ENCODE data around the gene RAB13. TPM values are rescaled to one million over a fixed set of nuclear protein-coding genes. Genes with fewer than 3 reads are reported as not detected.

Gene RAB13
- total and polyA plus RNA-seq, 2 of the 13 experiments (the other 11 are each of a cell fraction or from before 2014, with no cell fraction given), result 15.9 to 24.7 TPM

- TF ChIP-seq HIVEP1 (CRISPR knock-in tag; IDR thresholded peaks at IDR 0.05) (peak; percentile 8; the same call in 1 of the 2 replicates), SPEN (CRISPR knock-in tag; IDR thresholded peaks at IDR 0.05; ENCODE audit: low read depth) (peak; percentile 7; the same call in 1 of the 2 replicates), GATA4 (IDR thresholded peaks at IDR 0.05; ENCODE audit: borderline replicate concordance, low read depth) (no peak), HNRNPK (IDR thresholded peaks at IDR 0.05; ENCODE audit: low read depth, low read length, poor library complexity, severe bottlenecking) (no peak), SP5 (CRISPR knock-in tag; IDR thresholded peaks at IDR 0.05; ENCODE audit: borderline replicate concordance, low read depth) (0 out of 2 replicates have a peak, but pooled peaks have one; percentile 29), MTF2 (CRISPR knock-in tag; IDR thresholded peaks at IDR 0.05; ENCODE audit: borderline replicate concordance) (no peak), ZNF772 (CRISPR knock-in tag; IDR thresholded peaks at IDR 0.05) (peak; percentile 78), ZNF280D (CRISPR knock-in tag; IDR thresholded peaks at IDR 0.05) (no peak), ZNF362 (CRISPR knock-in tag; IDR thresholded peaks at IDR 0.05; ENCODE audit: borderline replicate concordance) (no peak), IRF2 (CRISPR knock-in tag; IDR thresholded peaks at IDR 0.05) (0 out of 2 replicates have a peak, but pooled peaks have one; percentile 2), RBM39 (IDR thresholded peaks at IDR 0.05; ENCODE audit: low read depth, low read length, poor library complexity, severe bottlenecking) (peak; percentile 56), ATF6 (CRISPR knock-in tag; conservative IDR thresholded peaks at IDR 0.05) (no peak), ZNF564 (CRISPR knock-in tag; IDR thresholded peaks at IDR 0.05) (0 out of 2 replicates have a peak, but pooled peaks have one; percentile 64), JUNB (CRISPR knock-in tag; IDR thresholded peaks at IDR 0.05; ENCODE audit: borderline replicate concordance) (no peak), XBP1 (CRISPR knock-in tag; IDR thresholded peaks at IDR 0.05) (no peak), ZFP62 (CRISPR knock-in tag; IDR thresholded peaks at IDR 0.05) (no peak)
- TF ChIP-seq, protein P1, sequence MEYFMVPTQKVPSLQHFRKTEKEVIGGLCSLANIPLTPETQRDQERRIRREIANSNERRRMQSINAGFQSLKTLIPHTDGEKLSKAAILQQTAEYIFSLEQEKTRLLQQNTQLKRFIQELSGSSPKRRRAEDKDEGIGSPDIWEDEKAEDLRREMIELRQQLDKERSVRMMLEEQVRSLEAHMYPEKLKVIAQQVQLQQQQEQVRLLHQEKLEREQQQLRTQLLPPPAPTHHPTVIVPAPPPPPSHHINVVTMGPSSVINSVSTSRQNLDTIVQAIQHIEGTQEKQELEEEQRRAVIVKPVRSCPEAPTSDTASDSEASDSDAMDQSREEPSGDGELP (IDR thresholded peaks at IDR 0.05; ENCODE audit: borderline replicate concordance, low read depth), result peak; percentile 23; the same call in 1 of the 2 replicates
- TF ChIP-seq, protein P2, sequence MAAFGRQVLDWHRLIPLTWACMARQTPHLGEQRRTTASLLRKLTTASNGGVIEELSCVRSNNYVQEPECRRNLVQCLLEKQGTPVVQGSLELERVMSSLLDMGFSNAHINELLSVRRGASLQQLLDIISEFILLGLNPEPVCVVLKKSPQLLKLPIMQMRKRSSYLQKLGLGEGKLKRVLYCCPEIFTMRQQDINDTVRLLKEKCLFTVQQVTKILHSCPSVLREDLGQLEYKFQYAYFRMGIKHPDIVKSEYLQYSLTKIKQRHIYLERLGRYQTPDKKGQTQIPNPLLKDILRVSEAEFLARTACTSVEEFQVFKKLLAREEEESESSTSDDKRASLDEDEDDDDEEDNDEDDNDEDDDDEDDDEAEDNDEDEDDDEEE (CRISPR knock-in tag; IDR thresholded peaks at IDR 0.05), result 0 out of 2 replicates have a peak, but pooled peaks have one; percentile 57
Measured at GRCh38 chr1:153963850-153964331, 22.2 kb downstream of the RAB13 start (continued).
